NCI-H526 (cell line): ENCODE data around the gene BTRC.
"Not testable (repeated sequence)": the region's sequence is repeated elsewhere in the genome, so short reads cannot be mapped to it uniquely, and the experiment has no call there.

Experiments used
- DNase-seq, 2 experiments: peaks; one replicate each; lab custom pipeline; 2025; lab: John Stamatoyannopoulos, UW

The BTRC gene

DNA sequence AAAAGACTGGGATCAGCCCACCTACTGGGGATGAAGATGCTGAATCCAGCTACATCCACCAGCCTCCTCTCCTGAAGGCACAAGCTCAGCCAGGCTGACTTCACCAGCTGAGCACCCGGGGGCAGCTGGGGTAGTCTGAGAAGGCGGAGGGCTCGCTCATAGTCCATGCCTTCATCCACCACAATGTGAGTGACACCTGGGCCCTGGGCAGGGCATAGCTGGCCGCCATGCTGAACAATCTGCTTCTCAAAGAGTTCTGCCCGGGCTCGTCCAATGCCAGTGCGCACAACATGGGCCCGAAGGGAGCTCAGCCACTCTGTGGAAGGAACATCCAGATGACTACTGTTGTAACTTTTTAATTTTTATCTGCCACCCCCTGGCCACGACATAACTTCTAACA lies 231.9 kb downstream of the BTRC start:
- no peak for DNase-seq

DNA sequence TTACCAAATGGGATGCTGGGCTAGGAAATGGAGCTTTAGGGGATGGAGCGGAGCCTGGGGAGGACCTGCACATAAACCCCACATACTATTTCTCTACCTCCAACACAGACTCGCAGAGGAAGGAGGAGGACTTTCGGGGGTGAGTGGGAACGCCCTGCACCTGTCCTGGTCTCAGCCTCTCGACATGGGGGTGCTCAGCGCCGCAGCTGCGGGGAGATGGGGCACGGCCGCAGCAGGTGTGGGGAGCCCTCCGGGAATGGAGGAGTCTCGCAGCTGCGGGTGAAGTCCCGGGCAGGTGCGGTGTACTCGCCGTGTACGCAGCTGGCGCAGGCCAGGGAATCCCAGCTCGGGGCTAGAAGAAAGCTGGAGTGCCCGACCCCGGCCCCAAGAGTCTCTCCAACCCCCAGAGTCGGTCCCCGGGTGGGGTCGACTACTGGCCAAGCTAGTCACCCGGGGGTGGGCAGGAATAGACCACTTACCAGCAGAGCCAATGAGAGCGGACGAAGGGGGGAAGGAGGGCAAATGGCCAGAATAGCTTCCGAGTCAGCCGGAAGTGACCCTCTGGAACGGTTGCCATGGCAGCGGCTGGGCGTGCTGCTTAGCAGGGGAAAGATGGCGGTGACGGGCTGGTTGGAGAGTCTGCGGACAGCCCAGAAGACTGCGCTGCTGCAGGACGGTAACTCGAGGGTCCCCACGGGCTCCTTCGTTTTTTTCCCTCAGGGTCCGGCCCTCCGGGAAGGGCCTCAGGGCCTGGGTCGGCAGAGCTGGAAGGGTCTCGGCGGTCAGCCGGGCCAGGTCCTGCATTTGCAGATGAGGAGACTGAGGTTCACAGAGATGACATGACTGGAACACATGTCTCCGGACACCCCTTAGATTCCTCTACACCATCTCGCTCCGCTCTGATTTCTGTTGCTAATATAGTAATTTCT lies 234.0 kb downstream of the BTRC start, which contains the start of the genes DPCD and POLL:
Gene DPCD (plus strand): TSS at position 597 of the 929 bp plus-strand sequence. CDS start 16 bp downstream, at position 613.
Gene POLL (minus strand): TSS at position 533 of the 929 bp plus-strand sequence. CDS start 897 bp downstream, outside the sequence.
- DNase-seq, result peak; percentile 79 to 91

DNA sequence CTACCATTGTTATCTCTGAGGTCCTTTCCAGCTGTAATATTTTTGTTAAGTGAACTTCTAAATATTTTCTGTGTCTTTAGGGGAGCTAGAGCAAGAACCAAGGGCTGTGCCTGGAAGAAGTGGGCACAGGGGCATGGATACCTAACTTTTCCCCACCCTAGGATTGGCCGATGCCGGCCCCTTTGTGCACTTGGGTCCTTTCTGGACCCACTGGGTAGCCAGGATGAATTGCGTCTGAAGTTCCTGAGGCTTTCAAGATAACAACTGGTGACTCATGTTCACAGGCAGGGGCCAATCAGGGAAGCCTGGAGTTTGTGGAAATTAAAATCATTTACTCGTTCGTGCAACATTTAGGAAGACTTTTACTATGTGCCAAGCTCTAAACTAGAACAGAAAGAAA lies 234.9 kb downstream of the BTRC start:
- DNase-seq, result no peak

DNA sequence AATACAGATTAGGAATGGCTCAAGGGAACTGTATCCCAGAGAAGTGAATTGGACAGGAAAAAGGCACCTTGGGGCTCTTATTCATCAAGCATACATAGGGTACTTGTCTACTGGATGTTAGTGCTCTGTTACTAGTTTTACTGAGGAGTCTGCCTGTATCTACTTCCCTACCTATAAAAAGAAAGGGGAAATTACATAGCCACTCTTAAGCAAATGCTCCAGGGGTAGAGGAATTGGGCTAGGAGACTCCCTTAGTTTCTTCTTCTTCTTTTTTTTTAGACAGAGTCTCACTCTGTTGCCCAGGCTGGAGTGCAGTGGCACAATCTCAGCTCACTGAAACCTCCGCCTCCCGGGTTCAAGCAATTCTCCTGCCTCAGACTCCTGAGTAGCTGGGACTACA lies 239.4 kb downstream of the BTRC start:
- not testable (repeated sequence) for DNase-seq

DNA sequence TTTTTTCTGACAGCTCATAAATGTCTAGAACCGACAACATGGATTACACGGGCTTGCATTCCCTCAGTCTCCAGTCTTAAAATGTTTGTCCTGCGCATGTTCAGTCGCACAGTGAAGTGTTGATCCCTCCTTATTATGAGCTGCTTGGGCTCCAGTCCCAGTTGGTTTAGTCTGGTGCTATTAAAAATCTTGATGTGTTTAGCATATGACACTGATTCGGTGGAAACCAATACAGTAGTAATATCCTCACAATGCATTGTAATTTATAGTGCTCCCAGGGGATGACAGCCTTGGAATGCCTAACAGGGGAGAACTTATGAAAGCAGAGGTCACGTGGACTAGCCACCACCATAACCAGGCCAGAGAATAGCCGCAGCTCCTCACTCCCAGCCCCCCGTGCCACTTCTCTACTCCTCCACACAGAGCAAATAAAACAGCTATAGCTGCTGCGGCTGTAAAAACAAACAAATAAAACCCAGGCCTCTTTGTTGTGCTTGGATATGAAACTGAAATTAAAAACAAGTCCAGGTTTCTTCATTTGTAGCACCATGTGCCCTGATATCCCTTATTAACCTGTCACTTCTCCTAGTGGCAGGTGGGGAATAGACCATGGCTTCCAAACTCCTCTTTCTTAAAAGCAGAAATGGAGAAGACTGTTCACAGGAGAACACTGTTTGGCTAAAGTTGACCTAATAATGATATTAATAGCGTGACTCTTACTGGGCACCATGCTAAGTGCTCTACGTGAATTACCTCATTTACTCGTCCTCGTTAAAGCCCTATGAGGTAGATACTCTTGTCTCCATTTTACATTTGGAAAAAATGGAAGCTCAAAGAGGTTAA lies 241.8 kb downstream of the BTRC start:
- DNase-seq, result no peak

DNA sequence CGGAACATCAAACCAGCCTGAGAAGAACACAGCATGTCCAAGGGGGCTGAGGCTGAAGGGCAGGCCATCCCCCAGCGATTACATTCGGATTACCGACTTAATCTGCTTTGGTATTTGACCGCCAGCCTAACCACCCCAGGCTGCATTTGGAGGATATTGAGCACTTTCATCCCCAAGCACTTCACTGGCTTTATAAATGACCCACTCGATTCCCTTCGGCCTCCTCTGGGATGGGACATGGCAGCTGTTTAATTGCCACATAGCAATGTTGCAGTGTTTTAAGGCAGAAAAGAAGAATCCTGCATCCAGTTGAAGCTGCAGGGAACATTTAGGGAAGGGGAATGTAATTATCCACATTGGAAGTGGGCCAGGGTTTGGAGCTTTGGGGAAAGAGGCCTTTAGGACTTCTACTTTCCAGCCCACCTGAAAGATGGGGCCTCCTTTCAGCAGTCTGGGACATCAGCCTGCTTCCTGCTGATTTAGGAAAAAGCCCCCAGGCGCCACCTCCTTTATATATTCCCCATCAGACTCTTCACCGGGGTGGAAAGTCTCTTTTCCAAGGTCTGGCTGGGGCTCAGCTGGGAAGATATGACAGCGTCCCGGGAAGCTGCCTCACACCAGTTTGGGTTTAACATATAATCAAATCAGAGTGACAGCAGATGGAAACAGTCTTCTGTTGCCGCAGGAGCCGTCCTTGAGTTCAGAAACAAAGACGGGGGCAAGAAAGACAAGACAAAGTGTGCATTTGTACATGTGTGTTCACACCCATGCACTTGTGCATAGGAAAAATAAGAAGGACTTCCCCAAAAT lies 243.3 kb downstream of the BTRC start:
- DNase-seq, result no peak

DNA sequence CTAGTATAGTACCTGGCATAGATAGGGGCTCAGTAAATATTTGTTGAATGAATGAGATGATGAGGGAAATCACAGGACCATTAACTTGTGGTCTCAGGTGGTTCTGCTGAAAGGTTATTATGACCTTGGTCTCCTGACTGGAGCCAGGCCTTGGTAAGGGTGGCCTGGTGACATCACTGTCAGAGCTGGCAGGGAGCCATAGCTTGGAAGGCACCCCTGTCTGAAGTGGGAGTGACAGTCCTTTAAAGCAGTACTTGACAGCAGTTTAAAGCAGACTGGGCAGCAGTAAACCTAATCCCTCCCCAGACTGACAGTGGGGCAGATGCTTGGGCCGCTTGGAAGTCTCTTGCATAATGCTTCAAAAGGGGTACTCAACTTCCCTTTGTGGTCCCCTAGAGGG lies 247.6 kb downstream of the BTRC start:
- DNase-seq, result no peak

DNA sequence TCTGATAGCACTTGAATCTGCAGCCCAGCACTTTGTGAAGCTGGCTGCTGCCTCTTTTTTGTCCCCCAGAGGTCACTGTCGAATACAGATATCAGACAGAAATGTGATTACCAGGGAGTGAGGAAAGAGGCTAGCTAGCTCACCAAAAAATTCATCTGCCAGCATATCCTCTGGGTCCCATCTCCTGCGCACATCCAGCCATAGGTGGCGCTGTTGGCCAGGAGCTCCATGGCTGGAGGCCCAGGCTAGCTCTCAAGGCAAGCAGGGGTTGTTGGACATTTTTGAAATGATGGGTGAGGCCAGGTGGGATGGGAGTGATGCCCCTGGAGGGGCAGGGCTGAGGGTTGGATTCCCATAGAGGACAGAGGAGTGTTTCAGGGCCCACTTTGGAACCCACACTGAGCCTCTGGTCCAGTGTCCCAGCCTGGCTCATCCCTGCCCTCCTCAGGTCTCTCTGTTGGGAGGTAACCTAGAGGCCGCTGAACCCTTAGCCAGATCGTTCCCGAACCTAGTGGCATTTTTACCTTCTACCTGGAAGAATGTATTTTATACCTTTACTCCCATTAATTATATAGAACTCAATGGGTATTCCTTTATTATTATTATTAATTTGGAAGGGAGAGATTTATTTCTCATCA lies 248.9 kb downstream of the BTRC start:
- DNase-seq, result peak; percentile 54 to 85
